Measurements from ENCODE around the gene LAMP5.

DNA sequence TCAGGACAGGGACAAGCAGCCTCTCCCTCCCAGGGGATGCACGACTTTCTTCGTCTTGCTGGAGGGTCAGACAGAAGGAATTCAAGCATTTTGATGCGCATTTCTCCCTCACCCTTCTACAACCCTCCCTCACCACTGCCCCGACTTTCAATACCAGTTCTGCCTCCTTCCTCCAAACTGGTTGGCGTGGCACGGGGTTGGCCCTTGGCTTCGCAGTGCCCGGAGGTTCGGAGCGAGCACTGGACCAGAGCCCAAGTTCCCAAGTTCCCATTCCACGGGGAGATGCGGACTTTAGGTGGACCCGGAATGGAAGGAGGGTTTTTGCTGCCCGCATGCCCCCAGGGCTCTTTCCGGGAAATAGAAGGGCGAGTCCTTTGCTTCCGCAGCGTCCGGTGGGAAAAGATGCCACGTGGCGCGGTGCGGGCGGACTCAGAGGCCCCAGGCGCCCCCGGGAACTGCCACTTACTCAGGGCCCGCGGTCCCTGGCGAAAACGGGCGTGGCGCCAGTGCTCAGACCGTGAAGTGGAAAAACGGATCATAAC lies 8.0 kb upstream of the LAMP5 start:
- TF ChIP-seq YY1 (IDR thresholded peaks at IDR 0.05; ENCODE audit: insufficient read depth, insufficient read length) (no peak), ZNF274 (IDR thresholded peaks at IDR 0.05; ENCODE audit: low read depth, low read length) (no peak)

Data from NT2/D1 (cell line).